ENCODE results near the gene WASHC4.
A peak's percentile ranks its signal among the peaks of the same experiment; 100 is the strongest.

WASHC4 gene

GRCh38 chr12:105212438-105212837 is 104.9 kb downstream of the WASHC4 start:
- TF ChIP-seq CTCF (IDR thresholded peaks at IDR 0.05; ENCODE audit: low read depth, low read length): no peak
- in situ Hi-C loops (cut with HindIII; ENCODE audit: low sequenced_read_pairs): no loop called here
- DNase-seq (ENCODE audit: low read depth, low spot score): no peak
- H3K4me3 ChIP-seq (ENCODE audit: low read depth, low read length): no peak overlapping the region

GRCh38 chr12:105214148-105214547 is 106.6 kb downstream of the WASHC4 start:
- no peak for TF ChIP-seq CTCF (IDR thresholded peaks at IDR 0.05; ENCODE audit: low read depth, low read length)
- H3K4me3 ChIP-seq (ENCODE audit: low read depth, low read length): no peak overlapping the region
- DNase-seq (ENCODE audit: low read depth, low spot score): peak; percentile 56
- in situ Hi-C loops (cut with HindIII; ENCODE audit: low sequenced_read_pairs): no loop called here

GRCh38 chr12:105214670-105215375 is 107.3 kb downstream of the WASHC4 start:
- in situ Hi-C loops (cut with HindIII; ENCODE audit: low sequenced_read_pairs): no loop called here
- DNase-seq (ENCODE audit: low read depth, low spot score): no peak
- TF ChIP-seq CTCF (IDR thresholded peaks at IDR 0.05; ENCODE audit: low read depth, low read length): no peak
- no peak overlapping the region for H3K4me3 ChIP-seq (ENCODE audit: low read depth, low read length)

- in situ Hi-C loops (cut with HindIII; ENCODE audit: low sequenced_read_pairs): no loop called here
- no peak for TF ChIP-seq CTCF (IDR thresholded peaks at IDR 0.05; ENCODE audit: low read depth, low read length)
- no peak for DNase-seq (ENCODE audit: low read depth, low spot score)
- no peak overlapping the region for H3K4me3 ChIP-seq (ENCODE audit: low read depth, low read length)
These were observed 110.9 kb downstream of the WASHC4 start for GRCh38 chr12:105218434-105218833.

All from astrocyte of the spinal cord (primary cell).